IgD-negative memory B cell (primary cell): ENCODE results near the gene LPAR6. TPM values are rescaled to one million over a fixed set of nuclear protein-coding genes. Genes with fewer than 3 reads are reported as not detected.
"Not testable (repeated sequence)": the region's sequence is repeated elsewhere in the genome, so short reads cannot be mapped to it uniquely, and the experiment has no call there.

Source experiments
- H3K27ac Mint-ChIP-seq, 3 donors: one replicate each; pipeline ENCODE4 v1.8.0; 2020 to 2022; ENCODE audit warnings: mild to moderate bottlenecking in 3 of 3, mixed read lengths in 3 of 3, moderate library complexity in 1 of 3
- H3K27me3 Mint-ChIP-seq: one replicate; pipeline ENCODE4 v1.8.0; 2021; ENCODE audit warnings: mixed read lengths
- H3K36me3 Mint-ChIP-seq: one replicate; pipeline ENCODE4 v1.8.0; 2020; ENCODE audit warnings: mild to moderate bottlenecking, mixed read lengths
- H3K4me1 Mint-ChIP-seq, 3 donors: one replicate each; pipeline ENCODE4 v1.8.0; 2020 to 2022; ENCODE audit warnings: mixed read lengths in 3 of 3, mild to moderate bottlenecking in 1 of 3
- H3K4me3 Mint-ChIP-seq, 4 donors: one replicate each; pipeline ENCODE4 v1.8.0; 2020 to 2022; ENCODE audit warnings: mild to moderate bottlenecking in 4 of 4, mixed read lengths in 4 of 4, moderate library complexity in 3 of 4
- H3K9me3 Mint-ChIP-seq, 3 donors: one replicate each; pipeline ENCODE4 v1.8.0; 2020 to 2021; ENCODE audit warnings: mixed read lengths in 3 of 3, mild to moderate bottlenecking in 1 of 3
- polyA plus RNA-seq: library from polyadenylated mRNA; unstranded; fragments of 300-500 nt; fragmentation: Illumina TruSeq; gene quantifications from one replicate; pipeline ENCODE4 v1.2.3, GENCODE V29; 2021

LPAR6 gene
- polyA plus RNA-seq: 2.4 TPM

- H3K4me1 Mint-ChIP-seq: peaks cover 0 to 4% (median 1%) of the 10 kb centered on the region in 3 donors
- H3K9me3 Mint-ChIP-seq: no peaks in the 10 kb centered on the region
- H3K4me3 Mint-ChIP-seq: peak within 1 kb of the TSS in 2 of 4 donors; percentile 72 to 80
- no peaks in the 10 kb centered on the region for H3K27me3 Mint-ChIP-seq
- peaks cover 17% of the 10 kb centered on the region for H3K36me3 Mint-ChIP-seq
- H3K27ac Mint-ChIP-seq: peak within 1 kb of the TSS in 1 of 3 donors; percentile 78
Measured at GRCh38 chr13:48412881-48413351, at the start of gene LPAR6. TSS of gene LPAR6 (minus strand) at chr13:48413113. CDS start at chr13:48412423, 690 bp downstream.

GRCh38 chr13:48457578-48458242 lies 44.8 kb upstream of the LPAR6 start:
- H3K4me3 Mint-ChIP-seq: no peak overlapping the region

GRCh38 chr13:48456546-48456945 lies 43.6 kb upstream of the LPAR6 start:
- peak overlapping the region in 1 of 3 donors; percentile 80 for H3K27ac Mint-ChIP-seq
- no peak overlapping the region for H3K4me3 Mint-ChIP-seq
- peaks cover 35% of the 10 kb centered on the region for H3K36me3 Mint-ChIP-seq
- H3K27me3 Mint-ChIP-seq: no peaks in the 10 kb centered on the region
- peaks cover 0 to 7% (median 5%) of the 10 kb centered on the region in 3 donors for H3K4me1 Mint-ChIP-seq
- H3K9me3 Mint-ChIP-seq: peaks cover 2 to 4% (median 3%) of the 10 kb centered on the region in 3 donors

More at GRCh38 chr13:48457578-48458242, 44.8 kb upstream of the LPAR6 start:
- Mint-ChIP-seq H3K4me1 (peaks cover 0 to 7% (median 5%) of the 10 kb centered on the region in 3 donors), H3K27ac (no peak overlapping the region), H3K36me3 (peaks cover 32% of the 10 kb centered on the region), H3K27me3 (no peaks in the 10 kb centered on the region), H3K9me3 (peaks cover 0 to 2% (median 0%) of the 10 kb centered on the region in 3 donors)

- not testable (repeated sequence) for H3K27ac Mint-ChIP-seq, H3K27me3 Mint-ChIP-seq, H3K4me1 Mint-ChIP-seq, H3K4me3 Mint-ChIP-seq
- H3K9me3 Mint-ChIP-seq: peaks cover 7 to 14% (median 12%) of the 10 kb centered on the region in 3 donors
- peaks cover 32% of the 10 kb centered on the region for H3K36me3 Mint-ChIP-seq
Measured at GRCh38 chr13:48451196-48451595, 38.3 kb upstream of the LPAR6 start.

- Mint-ChIP-seq H3K27ac (no peak overlapping the region), H3K36me3 (peaks cover 27% of the 10 kb centered on the region), H3K9me3 (peaks cover 7 to 14% (median 12%) of the 10 kb centered on the region in 3 donors), H3K27me3 (no peaks in the 10 kb centered on the region), H3K4me1 (peaks cover 0 to 9% (median 7%) of the 10 kb centered on the region in 3 donors), H3K4me3 (no peak overlapping the region)
Measured at GRCh38 chr13:48449656-48450055, 36.7 kb upstream of the LPAR6 start.

GRCh38 chr13:48448959-48449614 lies 36.2 kb upstream of the LPAR6 start:
- H3K4me1 Mint-ChIP-seq: peaks cover 0 to 9% (median 9%) of the 10 kb centered on the region in 3 donors
- H3K4me3 Mint-ChIP-seq: peak overlapping the region in 2 of 4 donors; percentile 65 to 71
- H3K27ac Mint-ChIP-seq: no peak overlapping the region
- peaks cover 7 to 14% (median 12%) of the 10 kb centered on the region in 3 donors for H3K9me3 Mint-ChIP-seq
- no peaks in the 10 kb centered on the region for H3K27me3 Mint-ChIP-seq
- peaks cover 31% of the 10 kb centered on the region for H3K36me3 Mint-ChIP-seq

GRCh38 chr13:48448285-48448958 lies 35.5 kb upstream of the LPAR6 start:
- peaks cover 0 to 9% (median 7%) of the 10 kb centered on the region in 3 donors for H3K4me1 Mint-ChIP-seq
- peaks cover 7 to 14% (median 12%) of the 10 kb centered on the region in 3 donors for H3K9me3 Mint-ChIP-seq
- H3K27ac Mint-ChIP-seq: no peak overlapping the region
- H3K36me3 Mint-ChIP-seq: peaks cover 29% of the 10 kb centered on the region
- no peaks in the 10 kb centered on the region for H3K27me3 Mint-ChIP-seq
- H3K4me3 Mint-ChIP-seq: peak overlapping the region in 1 of 4 donors; percentile 38

GRCh38 chr13:48446464-48446863 lies 33.6 kb upstream of the LPAR6 start:
- H3K9me3 Mint-ChIP-seq: peaks cover 4 to 9% (median 9%) of the 10 kb centered on the region in 3 donors
- H3K36me3 Mint-ChIP-seq: peaks cover 22% of the 10 kb centered on the region
- no peak overlapping the region for H3K4me3 Mint-ChIP-seq
- H3K27ac Mint-ChIP-seq: no peak overlapping the region
- H3K27me3 Mint-ChIP-seq: no peaks in the 10 kb centered on the region
- H3K4me1 Mint-ChIP-seq: peaks cover 0 to 5% (median 2%) of the 10 kb centered on the region in 3 donors

- no peaks in the 10 kb centered on the region for H3K9me3 Mint-ChIP-seq
- H3K36me3 Mint-ChIP-seq: peaks cover 15% of the 10 kb centered on the region
- peak overlapping the region in 1 of 3 donors; percentile 20 for H3K27ac Mint-ChIP-seq
- no peaks in the 10 kb centered on the region for H3K27me3 Mint-ChIP-seq
- H3K4me3 Mint-ChIP-seq: no peak overlapping the region
- peaks cover 0 to 2% (median 0%) of the 10 kb centered on the region in 3 donors for H3K4me1 Mint-ChIP-seq
Measured at GRCh38 chr13:48443442-48444208, 30.7 kb upstream of the LPAR6 start.

GRCh38 chr13:48437371-48437770 lies 24.5 kb upstream of the LPAR6 start:
- peaks cover 4% of the 10 kb centered on the region for H3K36me3 Mint-ChIP-seq
- peaks cover 7 to 17% (median 13%) of the 10 kb centered on the region in 3 donors for H3K4me1 Mint-ChIP-seq
- H3K27ac Mint-ChIP-seq: no peak overlapping the region
- no peaks in the 10 kb centered on the region for H3K9me3 Mint-ChIP-seq
- no peak overlapping the region for H3K4me3 Mint-ChIP-seq
- H3K27me3 Mint-ChIP-seq: no peaks in the 10 kb centered on the region

GRCh38 chr13:48436661-48437288 lies 23.9 kb upstream of the LPAR6 start:
- Mint-ChIP-seq H3K4me1 (peaks cover 7 to 19% (median 13%) of the 10 kb centered on the region in 3 donors), H3K36me3 (peaks cover 2% of the 10 kb centered on the region), H3K27me3 (no peaks in the 10 kb centered on the region), H3K9me3 (no peaks in the 10 kb centered on the region), H3K4me3 (peak overlapping the region in 1 of 4 donors; percentile 20), H3K27ac (peak overlapping the region in 1 of 3 donors; percentile 44)

GRCh38 chr13:48434200-48434599 lies 21.3 kb upstream of the LPAR6 start:
- Mint-ChIP-seq H3K9me3 (no peaks in the 10 kb centered on the region), H3K27ac (peak overlapping the region in 1 of 3 donors; percentile 45), H3K27me3 (no peaks in the 10 kb centered on the region), H3K36me3 (peaks cover 7% of the 10 kb centered on the region), H3K4me1 (peaks cover 17 to 29% (median 21%) of the 10 kb centered on the region in 3 donors), H3K4me3 (no peak overlapping the region)

- peaks cover 22 to 35% (median 27%) of the 10 kb centered on the region in 3 donors for H3K4me1 Mint-ChIP-seq
- no peak overlapping the region for H3K4me3 Mint-ChIP-seq
- no peak overlapping the region for H3K27ac Mint-ChIP-seq
- H3K36me3 Mint-ChIP-seq: peaks cover 5% of the 10 kb centered on the region
- no peaks in the 10 kb centered on the region for H3K9me3 Mint-ChIP-seq
- H3K27me3 Mint-ChIP-seq: no peaks in the 10 kb centered on the region
Measured at GRCh38 chr13:48431987-48432615, 19.2 kb upstream of the LPAR6 start.
